WTC11 (cell line): ENCODE measurements around the gene FAM221B.

Experiments
- ESRRA ChIP-seq: sonication (generic); formaldehyde crosslinking; IDR thresholded peaks from 2 replicates; pipeline ENCODE4 v1.8.1; 2022; ENCODE audit warnings: mild to moderate bottlenecking, missing genetic modification reagents, borderline replicate concordance
- GABPB1 ChIP-seq: sonication (generic); formaldehyde crosslinking; IDR thresholded peaks from 2 replicates; pipeline ENCODE4 v1.8.1; 2023; ENCODE audit warnings: mild to moderate bottlenecking, missing genetic modification reagents
- HMGXB4 ChIP-seq: sonication (generic); formaldehyde crosslinking; IDR thresholded peaks from 2 replicates; pipeline ENCODE4 v1.8.1; 2023; ENCODE audit warnings: mild to moderate bottlenecking, moderate library complexity, missing genetic modification reagents
- MXD4 ChIP-seq: fragments of 250-450 bp; sonication (Bioruptor Pico); IDR thresholded peaks from 2 replicates; pipeline ENCODE4 v1.8.0; 2021; ENCODE audit warnings: mild to moderate bottlenecking, moderate library complexity, borderline replicate concordance
- NR3C1 ChIP-seq: sonication (generic); formaldehyde crosslinking; conservative IDR thresholded peaks from 2 replicates; pipeline ENCODE4 v1.8.1; 2023; ENCODE audit warnings: low read depth, mild to moderate bottlenecking, missing genetic modification reagents
- RELA ChIP-seq: sonication (generic); formaldehyde crosslinking; IDR thresholded peaks from 2 replicates; pipeline ENCODE4 v1.8.1; 2022; ENCODE audit warnings: missing genetic modification reagents, mild to moderate bottlenecking, borderline replicate concordance
- SP1 ChIP-seq: sonication (generic); formaldehyde crosslinking; conservative IDR thresholded peaks from 2 replicates; pipeline ENCODE4 v1.8.1; 2022; ENCODE audit warnings: missing genetic modification reagents
- ZNF232 ChIP-seq: sonication (generic); formaldehyde crosslinking; IDR thresholded peaks from 2 replicates; pipeline ENCODE4 v1.8.0; 2022; ENCODE audit warnings: mild to moderate bottlenecking, missing genetic modification reagents
- ZNF317 ChIP-seq: sonication (generic); formaldehyde crosslinking; IDR thresholded peaks from 2 replicates; pipeline ENCODE4 v1.8.1; 2023; ENCODE audit warnings: low read depth, mild to moderate bottlenecking, moderate library complexity, missing genetic modification reagents, borderline replicate concordance
- TF ChIP-seq, protein P1 (sequence below): fragments of 200-600 bp; IDR thresholded peaks from 2 replicates; pipeline ENCODE4 v1.8.0; 2022; ENCODE audit warnings: antibody characterized with exemption
- TF ChIP-seq, protein P2 (sequence below): sonication (generic); formaldehyde crosslinking; IDR thresholded peaks from 2 replicates; pipeline ENCODE4 v1.8.1; 2022; ENCODE audit warnings: low read depth, missing genetic modification reagents, borderline replicate concordance
- TF ChIP-seq, protein P3 (sequence below): sonication (generic); formaldehyde crosslinking; IDR thresholded peaks from 2 replicates; pipeline ENCODE4 v1.8.1; 2023; ENCODE audit warnings: mild to moderate bottlenecking, missing genetic modification reagents, moderate library complexity

DNA sequence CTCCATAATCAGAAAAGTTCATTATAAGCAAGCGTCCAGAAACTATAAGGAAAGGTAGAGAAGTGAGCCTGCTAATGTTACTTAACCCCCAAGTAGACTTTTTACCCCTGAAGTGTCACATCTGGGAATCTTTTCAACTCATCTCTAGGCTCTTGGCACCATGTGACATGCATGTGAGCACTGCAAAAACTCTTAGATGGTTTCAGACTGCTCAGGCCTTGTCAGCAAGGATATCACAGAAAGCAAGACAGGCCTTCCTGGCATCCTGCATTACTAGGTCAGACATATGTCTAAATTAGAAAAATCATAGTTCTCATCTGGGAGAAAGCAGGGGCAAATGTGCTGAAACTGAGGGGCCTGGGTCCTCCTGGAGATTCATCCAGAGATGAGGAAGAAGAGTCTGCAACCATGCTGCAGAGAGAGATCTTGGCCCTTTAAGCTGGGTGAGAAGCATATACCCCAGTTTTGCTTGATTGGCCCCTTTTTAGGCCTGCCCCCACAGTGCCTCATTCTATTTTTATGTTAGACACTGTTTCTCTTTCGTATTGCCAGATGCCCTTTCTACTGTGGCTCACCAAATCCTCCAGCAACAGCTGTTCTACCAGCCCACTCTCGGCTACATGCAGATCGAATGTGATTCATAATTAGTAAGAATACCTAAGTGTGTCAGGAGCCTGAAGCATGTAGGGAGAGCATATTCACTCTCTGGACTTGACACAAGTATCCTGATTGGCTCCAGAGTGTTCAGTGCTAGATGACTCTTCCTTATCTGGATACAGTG lies 19.4 kb upstream of the FAM221B start:
- TF ChIP-seq, protein P1, sequence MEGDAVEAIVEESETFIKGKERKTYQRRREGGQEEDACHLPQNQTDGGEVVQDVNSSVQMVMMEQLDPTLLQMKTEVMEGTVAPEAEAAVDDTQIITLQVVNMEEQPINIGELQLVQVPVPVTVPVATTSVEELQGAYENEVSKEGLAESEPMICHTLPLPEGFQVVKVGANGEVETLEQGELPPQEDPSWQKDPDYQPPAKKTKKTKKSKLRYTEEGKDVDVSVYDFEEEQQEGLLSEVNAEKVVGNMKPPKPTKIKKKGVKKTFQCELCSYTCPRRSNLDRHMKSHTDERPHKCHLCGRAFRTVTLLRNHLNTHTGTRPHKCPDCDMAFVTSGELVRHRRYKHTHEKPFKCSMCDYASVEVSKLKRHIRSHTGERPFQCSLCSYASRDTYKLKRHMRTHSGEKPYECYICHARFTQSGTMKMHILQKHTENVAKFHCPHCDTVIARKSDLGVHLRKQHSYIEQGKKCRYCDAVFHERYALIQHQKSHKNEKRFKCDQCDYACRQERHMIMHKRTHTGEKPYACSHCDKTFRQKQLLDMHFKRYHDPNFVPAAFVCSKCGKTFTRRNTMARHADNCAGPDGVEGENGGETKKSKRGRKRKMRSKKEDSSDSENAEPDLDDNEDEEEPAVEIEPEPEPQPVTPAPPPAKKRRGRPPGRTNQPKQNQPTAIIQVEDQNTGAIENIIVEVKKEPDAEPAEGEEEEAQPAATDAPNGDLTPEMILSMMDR, result no peak
- TF ChIP-seq MXD4 (no peak), ZNF317 (no peak), ZNF232 (no peak), SP1 (no peak), HMGXB4 (no peak), NR3C1 (CRISPR knock-in tag) (no peak), RELA (CRISPR knock-in tag) (no peak), ESRRA (CRISPR knock-in tag) (no peak), GABPB1 (no peak)
- TF ChIP-seq, protein P2, sequence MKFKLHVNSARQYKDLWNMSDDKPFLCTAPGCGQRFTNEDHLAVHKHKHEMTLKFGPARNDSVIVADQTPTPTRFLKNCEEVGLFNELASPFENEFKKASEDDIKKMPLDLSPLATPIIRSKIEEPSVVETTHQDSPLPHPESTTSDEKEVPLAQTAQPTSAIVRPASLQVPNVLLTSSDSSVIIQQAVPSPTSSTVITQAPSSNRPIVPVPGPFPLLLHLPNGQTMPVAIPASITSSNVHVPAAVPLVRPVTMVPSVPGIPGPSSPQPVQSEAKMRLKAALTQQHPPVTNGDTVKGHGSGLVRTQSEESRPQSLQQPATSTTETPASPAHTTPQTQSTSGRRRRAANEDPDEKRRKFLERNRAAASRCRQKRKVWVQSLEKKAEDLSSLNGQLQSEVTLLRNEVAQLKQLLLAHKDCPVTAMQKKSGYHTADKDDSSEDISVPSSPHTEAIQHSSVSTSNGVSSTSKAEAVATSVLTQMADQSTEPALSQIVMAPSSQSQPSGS (CRISPR knock-in tag), result no peak
- TF ChIP-seq, protein P3, sequence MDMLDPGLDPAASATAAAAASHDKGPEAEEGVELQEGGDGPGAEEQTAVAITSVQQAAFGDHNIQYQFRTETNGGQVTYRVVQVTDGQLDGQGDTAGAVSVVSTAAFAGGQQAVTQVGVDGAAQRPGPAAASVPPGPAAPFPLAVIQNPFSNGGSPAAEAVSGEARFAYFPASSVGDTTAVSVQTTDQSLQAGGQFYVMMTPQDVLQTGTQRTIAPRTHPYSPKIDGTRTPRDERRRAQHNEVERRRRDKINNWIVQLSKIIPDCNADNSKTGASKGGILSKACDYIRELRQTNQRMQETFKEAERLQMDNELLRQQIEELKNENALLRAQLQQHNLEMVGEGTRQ, result no peak
